Activated CD4-positive, alpha-beta T cell treated with anti-CD3 and anti-CD28 coated beads, Interleukin-2, amount 10 ng/mL, durations not matched to agents 7 days and 5 days (primary cell): Measurements from ENCODE around the gene HDC. TPM values are rescaled to one million over a fixed set of nuclear protein-coding genes. Genes with fewer than 3 reads are reported as not detected.
A peak's percentile ranks its signal among the peaks of the same experiment; 100 is the strongest.

Experiments
- CTCF ChIA-PET: fragments of 350-600 bp; sonication (Branson Sonifier 250); formaldehyde crosslinking; loops from one replicate; lab custom pipeline; 2021; ENCODE audit warnings: antibody characterized with exemption; lab: Charles Lee
- POLR2A ChIA-PET: fragments of 350-600 bp; sonication (Branson Sonifier 250); formaldehyde crosslinking; loops from one replicate; lab custom pipeline; 2021; ENCODE audit warnings: antibody characterized with exemption; lab: Charles Lee
- DNase-seq: peaks from one replicate; pipeline ENCODE4 v3.0.0-alpha.2; 2020
- H3K27ac Mint-ChIP-seq: one replicate; pipeline ENCODE4 v1.8.0; 2021; ENCODE audit warnings: mild to moderate bottlenecking, moderate library complexity, mixed read lengths
- H3K27me3 Mint-ChIP-seq: one replicate; pipeline ENCODE4 v1.8.0; 2021; ENCODE audit warnings: mixed read lengths
- H3K36me3 Mint-ChIP-seq: one replicate; pipeline ENCODE4 v1.8.0; 2021; ENCODE audit warnings: low read depth, mixed read lengths
- H3K4me1 Mint-ChIP-seq: one replicate; pipeline ENCODE4 v1.8.0; 2021; ENCODE audit warnings: mixed read lengths
- H3K4me3 Mint-ChIP-seq: one replicate; pipeline ENCODE4 v1.8.0; 2021; ENCODE audit warnings: mild to moderate bottlenecking, moderate library complexity, mixed read lengths
- H3K9me3 Mint-ChIP-seq: one replicate; pipeline ENCODE4 v1.8.0; 2021; ENCODE audit warnings: mixed read lengths
- total RNA-seq, 2 experiments: library from RNA; stranded (reverse); gene quantifications; one replicate each; pipeline ENCODE4 v1.2.3, GENCODE V29; 2021

Gene HDC
- total RNA-seq, 2 experiments from 2014 or later, result 0.27 TPM; not detected in 1

DNA sequence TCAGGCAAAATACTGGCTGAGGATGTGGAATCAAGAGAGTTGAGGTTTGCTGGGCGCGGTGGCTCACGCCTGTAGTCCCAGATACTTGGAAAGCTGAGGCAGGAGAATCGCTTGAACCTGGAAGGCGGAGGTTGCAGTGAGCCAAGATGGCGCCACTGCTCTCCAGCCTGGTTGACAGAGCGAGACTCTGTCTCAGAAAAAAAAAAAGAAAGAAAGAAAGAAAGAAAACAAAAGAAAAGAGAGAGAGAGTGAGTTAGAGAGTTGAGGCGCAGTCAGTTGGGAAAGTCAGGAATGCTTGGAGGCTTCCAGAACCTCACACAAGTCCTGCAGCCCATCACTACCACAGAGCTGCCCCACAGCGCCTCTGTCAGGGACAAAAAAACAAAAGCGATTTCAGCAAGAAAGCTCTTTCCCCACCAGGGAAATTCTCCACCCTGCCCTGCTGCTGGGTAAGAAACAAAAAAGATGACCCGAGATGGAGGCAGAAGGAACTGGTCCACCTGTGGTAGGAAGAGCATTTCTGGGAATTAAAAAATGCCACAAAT is 13.8 kb downstream of the HDC start:
- POLR2A ChIA-PET, result interaction anchor here (0.6 kb wide), 1 partner anchor 205 kb away, joined by 3 read pairs; no protein-coding TSS in a partner anchor
- Mint-ChIP-seq H3K9me3 (peaks cover 3% of the 10 kb centered on the region), H3K36me3 (peaks cover 2% of the 10 kb centered on the region), H3K27me3 (no peaks in the 10 kb centered on the region), H3K27ac (no peak overlapping the region), H3K4me1 (peaks cover 41% of the 10 kb centered on the region), H3K4me3 (no peak overlapping the region)
- no peak for DNase-seq
- CTCF ChIA-PET, result interaction anchor here (1.6 to 6.9 kb wide), 2 partner anchors 8 to 11 kb away, joined by 3 to 88 read pairs; no protein-coding TSS in a partner anchor

- ChIA-PET CTCF (interaction anchor here (1.0 to 6.9 kb wide), 3 partner anchors 9 to 10 kb away, joined by 3 to 88 read pairs (median 3); no protein-coding TSS in a partner anchor), POLR2A (no interaction called here)
- H3K27ac Mint-ChIP-seq, result no peak overlapping the region
- peaks cover 2% of the 10 kb centered on the region for H3K36me3 Mint-ChIP-seq
- no peak overlapping the region for H3K4me3 Mint-ChIP-seq
- peaks cover 3% of the 10 kb centered on the region for H3K9me3 Mint-ChIP-seq
- H3K4me1 Mint-ChIP-seq, result peaks cover 42% of the 10 kb centered on the region
- no peaks in the 10 kb centered on the region for H3K27me3 Mint-ChIP-seq
- DNase-seq, result no peak
Observed at GRCh38 chr15:50250760-50251394, 14.6 kb downstream of the HDC start.

- Mint-ChIP-seq H3K9me3 (peaks cover 3% of the 10 kb centered on the region), H3K36me3 (peaks cover 2% of the 10 kb centered on the region), H3K4me3 (no peak overlapping the region), H3K27me3 (no peaks in the 10 kb centered on the region), H3K27ac (peak overlapping the region; percentile 10), H3K4me1 (peaks cover 42% of the 10 kb centered on the region)
- no peak for DNase-seq
- POLR2A ChIA-PET, result interaction anchor here (0.5 kb wide), 1 partner anchor 103 kb away, joined by 4 read pairs; no protein-coding TSS in a partner anchor
- CTCF ChIA-PET, result interaction anchor here (6.9 kb wide), 1 partner anchor 10 kb away, joined by 88 read pairs; no protein-coding TSS in a partner anchor
Observed at GRCh38 chr15:50249704-50250103, 15.8 kb downstream of the HDC start.

DNA sequence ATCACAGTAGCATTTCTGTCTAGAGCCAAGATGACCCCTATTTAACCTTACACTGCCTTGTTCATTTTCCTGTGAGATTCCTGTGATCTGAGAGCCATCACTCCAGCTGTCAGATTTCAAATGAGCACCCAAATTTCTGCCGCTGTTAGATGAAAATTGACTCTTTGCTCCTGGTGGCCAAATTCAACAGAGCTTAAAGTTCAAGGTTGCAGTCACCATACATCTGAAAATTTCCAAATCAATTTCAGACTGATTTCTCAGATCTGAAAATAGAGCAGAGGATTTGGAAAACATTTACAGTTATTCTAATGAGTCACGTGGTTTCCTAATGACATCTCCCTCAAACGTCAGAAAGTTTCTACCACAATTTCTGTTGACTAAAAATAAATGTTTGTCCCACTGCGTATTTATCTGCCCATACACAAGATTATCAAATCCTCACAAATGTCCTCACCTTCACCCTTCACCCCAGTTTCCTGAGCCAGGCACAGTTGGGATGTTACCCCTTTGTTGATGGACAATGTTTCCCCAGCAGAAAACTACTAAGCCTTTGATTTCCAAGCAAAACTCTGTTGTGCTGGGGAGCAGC is 16.4 kb downstream of the HDC start:
- DNase-seq, result no peak
- POLR2A ChIA-PET, result interaction anchor here (0.9 kb wide), 1 partner anchor 11 kb away, joined by 3 read pairs; no protein-coding TSS in a partner anchor
- CTCF ChIA-PET, result interaction anchor here (1.2 to 6.9 kb wide), 2 partner anchors 10 to 62 kb away, joined by 4 to 88 read pairs; no protein-coding TSS in a partner anchor
- Mint-ChIP-seq H3K4me1 (peaks cover 42% of the 10 kb centered on the region), H3K4me3 (no peak overlapping the region), H3K36me3 (peaks cover 5% of the 10 kb centered on the region), H3K27ac (peak overlapping the region; percentile 97), H3K27me3 (no peaks in the 10 kb centered on the region), H3K9me3 (peaks cover 6% of the 10 kb centered on the region)

GRCh38 chr15:50247819-50248655 is 17.5 kb downstream of the HDC start:
- CTCF ChIA-PET, result interaction anchor here (1.2 to 6.9 kb wide), 2 partner anchors 11 to 61 kb away, joined by 4 to 88 read pairs; no protein-coding TSS in a partner anchor
- Mint-ChIP-seq H3K36me3 (peaks cover 7% of the 10 kb centered on the region), H3K4me1 (peaks cover 42% of the 10 kb centered on the region), H3K4me3 (peak overlapping the region; percentile 53), H3K27me3 (no peaks in the 10 kb centered on the region), H3K27ac (peak overlapping the region; percentile 97), H3K9me3 (peaks cover 6% of the 10 kb centered on the region)
- POLR2A ChIA-PET, result interaction anchor here (0.9 kb wide), 1 partner anchor 12 kb away, joined by 3 read pairs; no protein-coding TSS in a partner anchor
- peak; percentile 82 for DNase-seq

- Mint-ChIP-seq H3K9me3 (peaks cover 6% of the 10 kb centered on the region), H3K36me3 (peaks cover 7% of the 10 kb centered on the region), H3K27ac (no peak overlapping the region), H3K4me3 (no peak overlapping the region), H3K4me1 (peaks cover 44% of the 10 kb centered on the region), H3K27me3 (no peaks in the 10 kb centered on the region)
- ChIA-PET POLR2A (no interaction called here), CTCF (interaction anchor here (0.8 to 6.9 kb wide), 2 partner anchors 13 to 63 kb away, joined by 3 to 88 read pairs; no protein-coding TSS in a partner anchor)
- DNase-seq, result no peak
Observed at GRCh38 chr15:50246631-50247030, 18.9 kb downstream of the HDC start.

- Mint-ChIP-seq H3K4me1 (peaks cover 42% of the 10 kb centered on the region), H3K27me3 (no peaks in the 10 kb centered on the region), H3K36me3 (peaks cover 7% of the 10 kb centered on the region), H3K27ac (peak overlapping the region; percentile 5), H3K9me3 (peaks cover 2% of the 10 kb centered on the region), H3K4me3 (no peak overlapping the region)
- ChIA-PET POLR2A (no interaction called here), CTCF (interaction anchor here (0.9 to 1.6 kb wide), 2 partner anchors 17 to 71 kb away, joined by 3 to 5 read pairs; no protein-coding TSS in a partner anchor)
- DNase-seq, result no peak
Observed at GRCh38 chr15:50244959-50245624, 20.4 kb downstream of the HDC start.

GRCh38 chr15:50244153-50244552 is 21.4 kb downstream of the HDC start:
- Mint-ChIP-seq H3K9me3 (peaks cover 2% of the 10 kb centered on the region), H3K27ac (no peak overlapping the region), H3K27me3 (no peaks in the 10 kb centered on the region), H3K36me3 (peaks cover 5% of the 10 kb centered on the region), H3K4me3 (no peak overlapping the region), H3K4me1 (peaks cover 33% of the 10 kb centered on the region)
- no peak for DNase-seq
- ChIA-PET CTCF (interaction anchor here (0.9 to 1.6 kb wide), 2 partner anchors 18 to 72 kb away, joined by 3 to 5 read pairs; no protein-coding TSS in a partner anchor), POLR2A (no interaction called here)

DNA sequence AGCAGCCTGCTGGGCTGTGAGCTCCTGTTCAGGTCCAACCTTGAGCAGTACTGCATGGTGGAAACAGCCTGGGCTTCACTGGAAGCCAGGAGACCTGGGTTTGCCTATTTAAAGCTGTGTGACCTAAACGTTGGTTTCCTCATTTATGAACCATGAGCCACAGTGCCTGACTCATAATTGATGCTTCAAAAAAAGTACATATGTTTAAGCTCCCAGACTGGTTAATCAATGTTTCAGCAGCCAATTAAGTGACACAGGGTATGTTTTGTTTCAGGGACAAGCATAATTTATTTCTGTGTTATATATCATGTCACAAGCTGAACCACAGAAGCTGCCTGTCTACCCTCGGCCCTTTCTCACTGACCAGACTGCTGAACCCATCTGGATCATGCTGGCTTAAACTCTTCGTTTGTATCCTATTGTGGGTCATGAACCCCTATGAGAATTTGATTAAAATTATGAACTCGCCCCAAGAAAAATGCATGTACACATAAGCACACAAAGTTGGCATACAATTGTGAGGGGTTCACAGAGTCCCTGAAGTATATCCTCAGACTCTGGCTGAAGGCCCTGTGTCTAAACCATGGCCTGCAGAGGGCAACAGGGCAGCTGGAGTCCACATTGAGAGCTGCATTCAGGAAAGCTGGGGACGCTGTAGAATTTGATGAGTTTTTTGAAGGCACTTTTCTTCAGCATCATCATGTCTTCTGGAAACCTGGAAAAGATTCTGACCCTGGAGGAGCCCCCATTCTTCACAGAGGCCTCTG is 23.7 kb downstream of the HDC start:
- DNase-seq, result no peak
- Mint-ChIP-seq H3K27me3 (no peaks in the 10 kb centered on the region), H3K4me3 (no peak overlapping the region), H3K36me3 (peaks cover 5% of the 10 kb centered on the region), H3K4me1 (peaks cover 12% of the 10 kb centered on the region), H3K9me3 (peaks cover 2% of the 10 kb centered on the region), H3K27ac (no peak overlapping the region)
- ChIA-PET POLR2A (interaction anchor here (1.2 kb wide), 1 partner anchor 113 kb away, joined by 3 read pairs; the partner anchor contains the start of gene GABPB1), CTCF (interaction anchor here (1.0 to 3.0 kb wide), 9 partner anchors 9 to 54 kb away, joined by 3 to 10 read pairs (median 5); no protein-coding TSS in a partner anchor)

DNA sequence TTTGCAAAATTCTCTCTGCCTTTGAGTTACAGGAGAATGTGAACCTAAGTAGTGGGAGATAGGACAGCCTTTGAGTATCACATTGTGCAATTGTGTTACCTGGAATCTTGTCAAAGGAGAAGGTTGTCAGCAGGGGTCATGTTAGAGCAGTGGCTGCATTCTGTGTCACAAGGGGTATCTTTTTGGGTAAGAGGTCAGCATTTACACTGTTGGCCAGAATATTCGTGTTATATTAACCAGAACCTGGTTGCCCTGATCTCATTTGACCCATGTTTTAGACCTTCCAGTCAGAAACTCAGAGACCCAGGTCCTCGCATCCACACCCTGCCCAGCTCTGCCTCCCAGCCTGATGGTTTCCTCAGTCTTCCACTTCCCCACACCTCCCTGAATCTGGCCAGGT is 27.3 kb downstream of the HDC start:
- no peaks in the 10 kb centered on the region for H3K9me3 Mint-ChIP-seq

GRCh38 chr15:50236433-50236832 is 29.1 kb downstream of the HDC start:
- Mint-ChIP-seq H3K27me3 (no peaks in the 10 kb centered on the region), H3K27ac (no peak overlapping the region), H3K36me3 (peaks cover 13% of the 10 kb centered on the region), H3K4me3 (no peak overlapping the region), H3K9me3 (no peaks in the 10 kb centered on the region), H3K4me1 (peaks cover 7% of the 10 kb centered on the region)
- ChIA-PET CTCF (no interaction called here), POLR2A (no interaction called here)
- DNase-seq, result no peak

More for the DNA sequence above, 27.3 kb downstream of the HDC start:
- POLR2A ChIA-PET, result no interaction called here
- no peak for DNase-seq
- CTCF ChIA-PET, result interaction anchor here (1.4 kb wide), 1 partner anchor 17 kb away, joined by 4 read pairs; no protein-coding TSS in a partner anchor
- H3K4me1 Mint-ChIP-seq, result peaks cover 10% of the 10 kb centered on the region
- H3K27me3 Mint-ChIP-seq, result no peaks in the 10 kb centered on the region
- no peak overlapping the region for H3K4me3 Mint-ChIP-seq
- H3K36me3 Mint-ChIP-seq, result peaks cover 13% of the 10 kb centered on the region
- H3K27ac Mint-ChIP-seq, result no peak overlapping the region
